IMR-90 (cell line): ENCODE data around the gene SLC22A7.

Source experiments
- CEBPB ChIP-seq: IDR thresholded peaks from 2 replicates; pipeline ENCODE4 v1.6.1; 2012; ENCODE audit warnings: low read depth, low read length, improper control_type of control experiment
- CHD1 ChIP-seq: IDR thresholded peaks from 2 replicates; pipeline ENCODE4 v1.6.1; 2012; ENCODE audit warnings: low read depth, low read length, improper control_type of control experiment
- MAFK ChIP-seq: IDR thresholded peaks from 2 replicates; pipeline ENCODE4 v1.6.1; 2012; ENCODE audit warnings: low read depth, low read length, improper control_type of control experiment
- MXI1 ChIP-seq: IDR thresholded peaks from 2 replicates; pipeline ENCODE4 v1.6.1; 2012; ENCODE audit warnings: low read depth, mild to moderate bottlenecking, low read length, moderate library complexity, borderline replicate concordance
- POLR2A ChIP-seq: IDR thresholded peaks from 2 replicates; pipeline ENCODE4 v1.6.1; 2012; ENCODE audit warnings: mild to moderate bottlenecking, low read depth, low read length
- RAD21 ChIP-seq: IDR thresholded peaks from 2 replicates; pipeline ENCODE4 v1.6.1; 2012; ENCODE audit warnings: low read length, improper control_type of control experiment
- RCOR1 ChIP-seq: IDR thresholded peaks from 2 replicates; pipeline ENCODE4 v1.6.1; 2012; ENCODE audit warnings: mild to moderate bottlenecking, low read length, improper control_type of control experiment; ENCODE audit not compliant: insufficient replicate concordance
- RFX5 ChIP-seq: IDR thresholded peaks from 2 replicates; pipeline ENCODE4 v1.8.0; 2012; ENCODE audit warnings: low read depth, mild to moderate bottlenecking, low read length, moderate library complexity
- SMC3 ChIP-seq: fragments of 150-350 bp; IDR thresholded peaks from 2 replicates; pipeline ENCODE4 v1.6.1; 2016; ENCODE audit warnings: low read depth, mild to moderate bottlenecking, antibody characterized with exemption, low read length, moderate library complexity
- TF ChIP-seq, protein P1 (sequence below): conservative IDR thresholded peaks from 2 replicates; pipeline ENCODE4 v1.5.1; 2012; ENCODE audit warnings: mild to moderate bottlenecking, low read depth, low read length, improper control_type of control experiment
- TF ChIP-seq, protein P2 (sequence below): fragments of 150-350 bp; IDR thresholded peaks from 2 replicates; pipeline ENCODE4 v1.6.1; 2017; ENCODE audit warnings: mild to moderate bottlenecking, antibody characterized with exemption, low read length, low read depth
- TF ChIP-seq, protein P3 (sequence below): fragments of 150-350 bp; IDR thresholded peaks from 2 replicates; pipeline ENCODE4 v1.6.1; 2016; ENCODE audit warnings: low read depth, mild to moderate bottlenecking, low read length, moderate library complexity, borderline replicate concordance

DNA sequence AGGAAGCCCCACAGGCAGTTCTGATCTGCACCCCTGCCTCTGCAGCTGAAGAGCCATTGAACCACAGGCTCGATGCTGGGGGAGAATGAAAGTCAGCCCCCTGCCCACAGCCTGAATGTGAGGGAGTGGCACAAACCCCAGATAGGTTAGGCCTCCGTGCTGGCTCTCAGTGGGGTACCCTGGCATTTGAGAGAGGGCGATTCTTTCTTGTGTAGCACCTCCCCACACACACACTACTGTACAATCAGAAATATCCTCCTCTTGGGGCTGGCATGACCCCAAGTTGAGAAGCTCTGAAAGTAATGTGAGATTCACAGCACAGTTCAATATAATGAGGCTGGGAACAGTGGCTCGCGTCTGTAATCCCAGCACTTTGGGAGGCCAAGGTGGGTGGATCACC lies 36.9 kb upstream of the SLC22A7 start:
- TF ChIP-seq, protein P1, sequence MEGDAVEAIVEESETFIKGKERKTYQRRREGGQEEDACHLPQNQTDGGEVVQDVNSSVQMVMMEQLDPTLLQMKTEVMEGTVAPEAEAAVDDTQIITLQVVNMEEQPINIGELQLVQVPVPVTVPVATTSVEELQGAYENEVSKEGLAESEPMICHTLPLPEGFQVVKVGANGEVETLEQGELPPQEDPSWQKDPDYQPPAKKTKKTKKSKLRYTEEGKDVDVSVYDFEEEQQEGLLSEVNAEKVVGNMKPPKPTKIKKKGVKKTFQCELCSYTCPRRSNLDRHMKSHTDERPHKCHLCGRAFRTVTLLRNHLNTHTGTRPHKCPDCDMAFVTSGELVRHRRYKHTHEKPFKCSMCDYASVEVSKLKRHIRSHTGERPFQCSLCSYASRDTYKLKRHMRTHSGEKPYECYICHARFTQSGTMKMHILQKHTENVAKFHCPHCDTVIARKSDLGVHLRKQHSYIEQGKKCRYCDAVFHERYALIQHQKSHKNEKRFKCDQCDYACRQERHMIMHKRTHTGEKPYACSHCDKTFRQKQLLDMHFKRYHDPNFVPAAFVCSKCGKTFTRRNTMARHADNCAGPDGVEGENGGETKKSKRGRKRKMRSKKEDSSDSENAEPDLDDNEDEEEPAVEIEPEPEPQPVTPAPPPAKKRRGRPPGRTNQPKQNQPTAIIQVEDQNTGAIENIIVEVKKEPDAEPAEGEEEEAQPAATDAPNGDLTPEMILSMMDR: no peak
- TF ChIP-seq POLR2A: no peak
- TF ChIP-seq MAFK: no peak
- TF ChIP-seq RAD21: no peak
- TF ChIP-seq CEBPB: no peak
- no peak for TF ChIP-seq RCOR1
- TF ChIP-seq, protein P2, sequence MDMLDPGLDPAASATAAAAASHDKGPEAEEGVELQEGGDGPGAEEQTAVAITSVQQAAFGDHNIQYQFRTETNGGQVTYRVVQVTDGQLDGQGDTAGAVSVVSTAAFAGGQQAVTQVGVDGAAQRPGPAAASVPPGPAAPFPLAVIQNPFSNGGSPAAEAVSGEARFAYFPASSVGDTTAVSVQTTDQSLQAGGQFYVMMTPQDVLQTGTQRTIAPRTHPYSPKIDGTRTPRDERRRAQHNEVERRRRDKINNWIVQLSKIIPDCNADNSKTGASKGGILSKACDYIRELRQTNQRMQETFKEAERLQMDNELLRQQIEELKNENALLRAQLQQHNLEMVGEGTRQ: no peak
- no peak for TF ChIP-seq MXI1
- TF ChIP-seq RFX5: no peak
- TF ChIP-seq, protein P3, sequence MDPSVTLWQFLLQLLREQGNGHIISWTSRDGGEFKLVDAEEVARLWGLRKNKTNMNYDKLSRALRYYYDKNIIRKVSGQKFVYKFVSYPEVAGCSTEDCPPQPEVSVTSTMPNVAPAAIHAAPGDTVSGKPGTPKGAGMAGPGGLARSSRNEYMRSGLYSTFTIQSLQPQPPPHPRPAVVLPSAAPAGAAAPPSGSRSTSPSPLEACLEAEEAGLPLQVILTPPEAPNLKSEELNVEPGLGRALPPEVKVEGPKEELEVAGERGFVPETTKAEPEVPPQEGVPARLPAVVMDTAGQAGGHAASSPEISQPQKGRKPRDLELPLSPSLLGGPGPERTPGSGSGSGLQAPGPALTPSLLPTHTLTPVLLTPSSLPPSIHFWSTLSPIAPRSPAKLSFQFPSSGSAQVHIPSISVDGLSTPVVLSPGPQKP: no peak
- no peak for TF ChIP-seq CHD1
- TF ChIP-seq SMC3: no peak
